ENCODE measurements around the gene SNAP47. TPM values are rescaled to one million over a fixed set of nuclear protein-coding genes. Genes with fewer than 3 reads are reported as not detected.

Gene SNAP47
- total RNA-seq, 2 experiments from 2014 or later: 30.9 to 32.5 TPM

GRCh38 chr1:227790034-227790400 lies 54.8 kb downstream of the SNAP47 start:
- no peak overlapping the region for H3K4me3 Mint-ChIP-seq
- ChIA-PET CTCF (no interaction called here), POLR2A (no interaction called here)
- no peaks in the 10 kb centered on the region for H3K27me3 Mint-ChIP-seq
- no peaks in the 10 kb centered on the region for H3K36me3 Mint-ChIP-seq
- H3K4me1 Mint-ChIP-seq (ENCODE audit: low read depth): peaks cover 11% of the 10 kb centered on the region
- H3K27ac Mint-ChIP-seq: no peak overlapping the region
- no peak for DNase-seq
- no peaks in the 10 kb centered on the region for H3K9me3 Mint-ChIP-seq
- intact Hi-C loops (cut with micrococcal nuclease): no loop called here

GRCh38 chr1:227790868-227791267 lies 55.6 kb downstream of the SNAP47 start:
- peaks cover 8% of the 10 kb centered on the region for H3K4me1 Mint-ChIP-seq (ENCODE audit: low read depth)
- H3K36me3 Mint-ChIP-seq: no peaks in the 10 kb centered on the region
- no peak overlapping the region for H3K4me3 Mint-ChIP-seq
- no peaks in the 10 kb centered on the region for H3K27me3 Mint-ChIP-seq
- H3K27ac Mint-ChIP-seq: no peak overlapping the region
- ChIA-PET CTCF (no interaction called here), POLR2A (no interaction called here)
- no peaks in the 10 kb centered on the region for H3K9me3 Mint-ChIP-seq
- no peak for DNase-seq
- intact Hi-C loops (cut with micrococcal nuclease): no loop called here

GRCh38 chr1:227791425-227792143 lies 56.3 kb downstream of the SNAP47 start:
- H3K27ac Mint-ChIP-seq: no peak overlapping the region
- H3K9me3 Mint-ChIP-seq: no peaks in the 10 kb centered on the region
- no peak for DNase-seq
- ChIA-PET POLR2A (no interaction called here), CTCF (no interaction called here)
- intact Hi-C loops (cut with micrococcal nuclease): no loop called here
- H3K27me3 Mint-ChIP-seq: no peaks in the 10 kb centered on the region
- H3K4me3 Mint-ChIP-seq: no peak overlapping the region
- H3K36me3 Mint-ChIP-seq: no peaks in the 10 kb centered on the region
- H3K4me1 Mint-ChIP-seq (ENCODE audit: low read depth): peaks cover 8% of the 10 kb centered on the region

GRCh38 chr1:227792216-227793078 lies 57.2 kb downstream of the SNAP47 start:
- POLR2A ChIA-PET: no interaction called here
- no peak for DNase-seq
- H3K9me3 Mint-ChIP-seq: no peaks in the 10 kb centered on the region
- no peaks in the 10 kb centered on the region for H3K36me3 Mint-ChIP-seq
- H3K27ac Mint-ChIP-seq: no peak overlapping the region
- H3K4me1 Mint-ChIP-seq (ENCODE audit: low read depth): peaks cover 2% of the 10 kb centered on the region
- no peak overlapping the region for H3K4me3 Mint-ChIP-seq
- CTCF ChIA-PET: no interaction called here
- intact Hi-C loops (cut with micrococcal nuclease): no loop called here
- H3K27me3 Mint-ChIP-seq: no peaks in the 10 kb centered on the region

GRCh38 chr1:227793079-227793947 lies 58.1 kb downstream of the SNAP47 start:
- intact Hi-C loops (cut with micrococcal nuclease): no loop called here
- POLR2A ChIA-PET: no interaction called here
- no peaks in the 10 kb centered on the region for H3K9me3 Mint-ChIP-seq
- no peak for DNase-seq
- H3K4me1 Mint-ChIP-seq (ENCODE audit: low read depth): no peaks in the 10 kb centered on the region
- CTCF ChIA-PET: interaction anchor here (0.5 kb wide), 1 partner anchor 176 kb away, joined by 3 read pairs; no protein-coding TSS in a partner anchor
- H3K27ac Mint-ChIP-seq: no peak overlapping the region
- H3K27me3 Mint-ChIP-seq: no peaks in the 10 kb centered on the region
- H3K4me3 Mint-ChIP-seq: no peak overlapping the region
- H3K36me3 Mint-ChIP-seq: no peaks in the 10 kb centered on the region

- no peaks in the 10 kb centered on the region for H3K27me3 Mint-ChIP-seq
- no peaks in the 10 kb centered on the region for H3K9me3 Mint-ChIP-seq
- ChIA-PET POLR2A (no interaction called here), CTCF (interaction anchor here (0.5 to 0.6 kb wide), 2 partner anchors 32 to 177 kb away, joined by 3 read pairs; no protein-coding TSS in a partner anchor)
- no peak overlapping the region for H3K27ac Mint-ChIP-seq
- H3K4me1 Mint-ChIP-seq (ENCODE audit: low read depth): no peaks in the 10 kb centered on the region
- no peaks in the 10 kb centered on the region for H3K36me3 Mint-ChIP-seq
- no peak for DNase-seq
- intact Hi-C loops (cut with micrococcal nuclease): no loop called here
- no peak overlapping the region for H3K4me3 Mint-ChIP-seq
Measured at GRCh38 chr1:227793948-227794816, 58.9 kb downstream of the SNAP47 start.

GRCh38 chr1:227794817-227795192 lies 59.6 kb downstream of the SNAP47 start:
- no peaks in the 10 kb centered on the region for H3K36me3 Mint-ChIP-seq
- no peaks in the 10 kb centered on the region for H3K9me3 Mint-ChIP-seq
- no peak for DNase-seq
- no peak overlapping the region for H3K27ac Mint-ChIP-seq
- H3K4me3 Mint-ChIP-seq: no peak overlapping the region
- no peaks in the 10 kb centered on the region for H3K4me1 Mint-ChIP-seq (ENCODE audit: low read depth)
- H3K27me3 Mint-ChIP-seq: no peaks in the 10 kb centered on the region
- intact Hi-C loops (cut with micrococcal nuclease): no loop called here
- ChIA-PET POLR2A (no interaction called here), CTCF (no interaction called here)

- ChIA-PET CTCF (interaction anchor here (0.7 kb wide), 1 partner anchor 34 kb away, joined by 3 read pairs; no protein-coding TSS in a partner anchor), POLR2A (no interaction called here)
- DNase-seq: no peak
- no peak overlapping the region for H3K27ac Mint-ChIP-seq
- H3K36me3 Mint-ChIP-seq: no peaks in the 10 kb centered on the region
- no peaks in the 10 kb centered on the region for H3K9me3 Mint-ChIP-seq
- intact Hi-C loops (cut with micrococcal nuclease): no loop called here
- H3K27me3 Mint-ChIP-seq: no peaks in the 10 kb centered on the region
- H3K4me3 Mint-ChIP-seq: no peak overlapping the region
- H3K4me1 Mint-ChIP-seq (ENCODE audit: low read depth): no peaks in the 10 kb centered on the region
Measured at GRCh38 chr1:227795732-227796131, 60.5 kb downstream of the SNAP47 start.

GRCh38 chr1:227796359-227796915 lies 61.2 kb downstream of the SNAP47 start:
- intact Hi-C loops (cut with micrococcal nuclease): no loop called here
- Mint-ChIP-seq H3K27me3 (no peaks in the 10 kb centered on the region), H3K27ac (no peak overlapping the region), H3K36me3 (no peaks in the 10 kb centered on the region), H3K4me3 (no peak overlapping the region), H3K9me3 (no peaks in the 10 kb centered on the region), H3K4me1 (ENCODE audit: low read depth) (no peaks in the 10 kb centered on the region)
- no peak for DNase-seq
- CTCF ChIA-PET: no interaction called here
- POLR2A ChIA-PET: no interaction called here

GRCh38 chr1:227797144-227797543 lies 61.9 kb downstream of the SNAP47 start:
- DNase-seq: no peak
- ChIA-PET CTCF (interaction anchor here (0.6 kb wide), 1 partner anchor 315 kb away, joined by 3 read pairs; no protein-coding TSS in a partner anchor), POLR2A (no interaction called here)
- Mint-ChIP-seq H3K27ac (no peak overlapping the region), H3K9me3 (no peaks in the 10 kb centered on the region), H3K4me3 (no peak overlapping the region), H3K27me3 (no peaks in the 10 kb centered on the region), H3K36me3 (no peaks in the 10 kb centered on the region), H3K4me1 (ENCODE audit: low read depth) (no peaks in the 10 kb centered on the region)
- intact Hi-C loops (cut with micrococcal nuclease): no loop called here

- Mint-ChIP-seq H3K4me1 (ENCODE audit: low read depth) (no peaks in the 10 kb centered on the region), H3K4me3 (no peak overlapping the region), H3K27me3 (no peaks in the 10 kb centered on the region), H3K9me3 (no peaks in the 10 kb centered on the region), H3K27ac (no peak overlapping the region), H3K36me3 (no peaks in the 10 kb centered on the region)
- ChIA-PET POLR2A (no interaction called here), CTCF (interaction anchor here (0.6 kb wide), 1 partner anchor 315 kb away, joined by 3 read pairs; no protein-coding TSS in a partner anchor)
- no peak for DNase-seq
- intact Hi-C loops (cut with micrococcal nuclease): no loop called here
Measured at GRCh38 chr1:227797625-227798024, 62.4 kb downstream of the SNAP47 start.
